ENCODE results near the gene TTC17.
A peak's percentile ranks its signal among the peaks of the same experiment; 100 is the strongest.
"Not testable (repeated sequence)": the region's sequence is repeated elsewhere in the genome, so short reads cannot be mapped to it uniquely, and the experiment has no call there.

The TTC17 gene

GRCh38 chr11:43358801-43359421 is at the start of gene TTC17:
TTC17 (plus strand) TSS chr11:43358920; CDS start chr11:43358955, 35 bp downstream.
- peak; percentile 65 for DNase-seq

GRCh38 chr11:43311791-43312607 is 46.7 kb upstream of the TTC17 start, which contains the start of gene API5:
API5 (plus strand) TSS chr11:43311996; CDS start chr11:43312128, 132 bp downstream.
- DNase-seq: peak; percentile 69

GRCh38 chr11:43315966-43316365 is 42.8 kb upstream of the TTC17 start:
- no peak for DNase-seq

- DNase-seq: no peak
Measured at GRCh38 chr11:43316451-43316850, 42.3 kb upstream of the TTC17 start.

GRCh38 chr11:43327987-43328386 is 30.7 kb upstream of the TTC17 start:
- DNase-seq: no peak

- DNase-seq: no peak
Measured at GRCh38 chr11:43328482-43328881, 30.2 kb upstream of the TTC17 start.

GRCh38 chr11:43341159-43341558 is 17.6 kb upstream of the TTC17 start:
- no peak for DNase-seq

- DNase-seq: not testable (repeated sequence)
Measured at GRCh38 chr11:43351426-43351825, 7.3 kb upstream of the TTC17 start.

- DNase-seq: no peak
Measured at GRCh38 chr11:43354311-43354710, 4.4 kb upstream of the TTC17 start.

GRCh38 chr11:43356336-43356735 is 2.4 kb upstream of the TTC17 start:
- no peak for DNase-seq

GRCh38 chr11:43358279-43358800 is 380 bp upstream of the TTC17 start:
- no peak for DNase-seq

- no peak for DNase-seq
Measured at GRCh38 chr11:43359422-43359818, 700 bp downstream of the TTC17 start.

- no peak for DNase-seq
Measured at GRCh38 chr11:43360361-43361032, 1.8 kb downstream of the TTC17 start.

GRCh38 chr11:43366677-43367076 is 8.0 kb downstream of the TTC17 start:
- no peak for DNase-seq

- no peak for DNase-seq
Measured at GRCh38 chr11:43367382-43368178, 8.9 kb downstream of the TTC17 start.

- no peak for DNase-seq
Measured at GRCh38 chr11:43376065-43376464, 17.3 kb downstream of the TTC17 start.

GRCh38 chr11:43376594-43376993 is 17.9 kb downstream of the TTC17 start:
- no peak for DNase-seq

GRCh38 chr11:43377389-43377788 is 18.7 kb downstream of the TTC17 start:
- no peak for DNase-seq

- DNase-seq: no peak
Measured at GRCh38 chr11:43378897-43379296, 20.2 kb downstream of the TTC17 start.

- DNase-seq: no peak
Measured at GRCh38 chr11:43381802-43382201, 23.1 kb downstream of the TTC17 start.

GRCh38 chr11:43382614-43383013 is 23.9 kb downstream of the TTC17 start:
- DNase-seq: no peak

GRCh38 chr11:43384393-43384792 is 25.7 kb downstream of the TTC17 start:
- no peak for DNase-seq

- DNase-seq: no peak
Measured at GRCh38 chr11:43392713-43393112, 34.0 kb downstream of the TTC17 start.
